HCT116 (cell line): ENCODE measurements around the gene CTU2.

Source experiments
- CEBPB ChIP-seq: IDR thresholded peaks from 2 replicates; pipeline ENCODE4 v1.6.1; 2012; ENCODE audit warnings: low read depth
- EGR1 ChIP-seq: IDR thresholded peaks from 2 replicates; pipeline ENCODE4 v1.6.1; 2012; ENCODE audit warnings: low read depth
- ELF1 ChIP-seq: IDR thresholded peaks from 2 replicates; pipeline ENCODE4 v1.6.1; 2012; ENCODE audit warnings: low read depth, borderline replicate concordance
- EZH2 ChIP-seq: fragments of 200-600 bp; sonication (generic); IDR thresholded peaks from 2 replicates; pipeline ENCODE4 v1.6.1; 2017; ENCODE audit warnings: antibody characterized with exemption, mixed run types
- FOSL1 ChIP-seq: IDR thresholded peaks from 2 replicates; pipeline ENCODE4 v1.6.1; 2012; ENCODE audit warnings: low read depth
- MAX ChIP-seq: IDR thresholded peaks from 2 replicates; pipeline ENCODE4 v1.6.1; 2012
- POLR2A ChIP-seq: IDR thresholded peaks from 2 replicates; pipeline ENCODE4 v1.7.0; 2011; ENCODE audit warnings: borderline replicate concordance; ENCODE audit not compliant: insufficient read depth, insufficient read length; ENCODE audit errors: extremely low read depth
- POLR2AphosphoS5 ChIP-seq: IDR thresholded peaks from 2 replicates; pipeline ENCODE4 v1.6.1; 2011; ENCODE audit warnings: mild to moderate bottlenecking, low read depth, low read length, moderate library complexity
- RAD21 ChIP-seq: IDR thresholded peaks from 2 replicates; pipeline ENCODE4 v1.6.1; 2012; ENCODE audit warnings: low read depth, mild to moderate bottlenecking
- SIN3A ChIP-seq: IDR thresholded peaks from 2 replicates; pipeline ENCODE4 v1.6.1; 2012; ENCODE audit warnings: low read depth
- SP1 ChIP-seq: IDR thresholded peaks from 2 replicates; pipeline ENCODE4 v1.6.1; 2012; ENCODE audit warnings: low read depth
- TF ChIP-seq, protein P1 (sequence below), 3 experiments: fragments of 200-600 bp in 1 of 3; sonication (generic) in 1 of 3; IDR thresholded peaks in 2 of 3; conservative IDR thresholded peaks in 1 of 3; 2 replicates each; pipeline ENCODE4 v1.5.1; 2012 to 2017; ENCODE audit warnings: low read depth in 2 of 3, low read length in 2 of 3, antibody characterized with exemption in 1 of 3, borderline replicate concordance in 1 of 3, control low read depth in 1 of 3, mild to moderate bottlenecking in 1 of 3, mixed read lengths in 1 of 3, mixed run types in 1 of 3, moderate library complexity in 1 of 3; ENCODE audit not compliant: insufficient read depth in 1 of 3
- TF ChIP-seq, protein P2 (sequence below): IDR thresholded peaks from 2 replicates; pipeline ENCODE4 v1.6.1; 2012; ENCODE audit warnings: low read depth

- TF ChIP-seq, protein P1, sequence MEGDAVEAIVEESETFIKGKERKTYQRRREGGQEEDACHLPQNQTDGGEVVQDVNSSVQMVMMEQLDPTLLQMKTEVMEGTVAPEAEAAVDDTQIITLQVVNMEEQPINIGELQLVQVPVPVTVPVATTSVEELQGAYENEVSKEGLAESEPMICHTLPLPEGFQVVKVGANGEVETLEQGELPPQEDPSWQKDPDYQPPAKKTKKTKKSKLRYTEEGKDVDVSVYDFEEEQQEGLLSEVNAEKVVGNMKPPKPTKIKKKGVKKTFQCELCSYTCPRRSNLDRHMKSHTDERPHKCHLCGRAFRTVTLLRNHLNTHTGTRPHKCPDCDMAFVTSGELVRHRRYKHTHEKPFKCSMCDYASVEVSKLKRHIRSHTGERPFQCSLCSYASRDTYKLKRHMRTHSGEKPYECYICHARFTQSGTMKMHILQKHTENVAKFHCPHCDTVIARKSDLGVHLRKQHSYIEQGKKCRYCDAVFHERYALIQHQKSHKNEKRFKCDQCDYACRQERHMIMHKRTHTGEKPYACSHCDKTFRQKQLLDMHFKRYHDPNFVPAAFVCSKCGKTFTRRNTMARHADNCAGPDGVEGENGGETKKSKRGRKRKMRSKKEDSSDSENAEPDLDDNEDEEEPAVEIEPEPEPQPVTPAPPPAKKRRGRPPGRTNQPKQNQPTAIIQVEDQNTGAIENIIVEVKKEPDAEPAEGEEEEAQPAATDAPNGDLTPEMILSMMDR (IDR thresholded peaks at IDR 0.05 in 2 of 3, conservative IDR thresholded peaks at IDR 0.05 in 1 of 3; ENCODE audit: borderline replicate concordance in 1 of 3, insufficient read depth in 1 of 3, low read depth in 2 of 3, low read length in 2 of 3), result no peak
- no peak for TF ChIP-seq MAX
- no peak for TF ChIP-seq EGR1
- no peak for TF ChIP-seq SP1
- TF ChIP-seq POLR2A, result no peak
- no peak for TF ChIP-seq SIN3A
- no peak for TF ChIP-seq POLR2AphosphoS5
- TF ChIP-seq EZH2, result no peak
- TF ChIP-seq CEBPB, result no peak
- TF ChIP-seq, protein P2, sequence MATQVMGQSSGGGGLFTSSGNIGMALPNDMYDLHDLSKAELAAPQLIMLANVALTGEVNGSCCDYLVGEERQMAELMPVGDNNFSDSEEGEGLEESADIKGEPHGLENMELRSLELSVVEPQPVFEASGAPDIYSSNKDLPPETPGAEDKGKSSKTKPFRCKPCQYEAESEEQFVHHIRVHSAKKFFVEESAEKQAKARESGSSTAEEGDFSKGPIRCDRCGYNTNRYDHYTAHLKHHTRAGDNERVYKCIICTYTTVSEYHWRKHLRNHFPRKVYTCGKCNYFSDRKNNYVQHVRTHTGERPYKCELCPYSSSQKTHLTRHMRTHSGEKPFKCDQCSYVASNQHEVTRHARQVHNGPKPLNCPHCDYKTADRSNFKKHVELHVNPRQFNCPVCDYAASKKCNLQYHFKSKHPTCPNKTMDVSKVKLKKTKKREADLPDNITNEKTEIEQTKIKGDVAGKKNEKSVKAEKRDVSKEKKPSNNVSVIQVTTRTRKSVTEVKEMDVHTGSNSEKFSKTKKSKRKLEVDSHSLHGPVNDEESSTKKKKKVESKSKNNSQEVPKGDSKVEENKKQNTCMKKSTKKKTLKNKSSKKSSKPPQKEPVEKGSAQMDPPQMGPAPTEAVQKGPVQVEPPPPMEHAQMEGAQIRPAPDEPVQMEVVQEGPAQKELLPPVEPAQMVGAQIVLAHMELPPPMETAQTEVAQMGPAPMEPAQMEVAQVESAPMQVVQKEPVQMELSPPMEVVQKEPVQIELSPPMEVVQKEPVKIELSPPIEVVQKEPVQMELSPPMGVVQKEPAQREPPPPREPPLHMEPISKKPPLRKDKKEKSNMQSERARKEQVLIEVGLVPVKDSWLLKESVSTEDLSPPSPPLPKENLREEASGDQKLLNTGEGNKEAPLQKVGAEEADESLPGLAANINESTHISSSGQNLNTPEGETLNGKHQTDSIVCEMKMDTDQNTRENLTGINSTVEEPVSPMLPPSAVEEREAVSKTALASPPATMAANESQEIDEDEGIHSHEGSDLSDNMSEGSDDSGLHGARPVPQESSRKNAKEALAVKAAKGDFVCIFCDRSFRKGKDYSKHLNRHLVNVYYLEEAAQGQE, result no peak
- TF ChIP-seq FOSL1, result no peak
- TF ChIP-seq ELF1, result no peak
- TF ChIP-seq RAD21, result no peak
Observed at GRCh38 chr16:88693420-88694177, 12.7 kb upstream of the CTU2 start.
